ENCODE measurements around the gene EDAR.

The EDAR gene

DNA sequence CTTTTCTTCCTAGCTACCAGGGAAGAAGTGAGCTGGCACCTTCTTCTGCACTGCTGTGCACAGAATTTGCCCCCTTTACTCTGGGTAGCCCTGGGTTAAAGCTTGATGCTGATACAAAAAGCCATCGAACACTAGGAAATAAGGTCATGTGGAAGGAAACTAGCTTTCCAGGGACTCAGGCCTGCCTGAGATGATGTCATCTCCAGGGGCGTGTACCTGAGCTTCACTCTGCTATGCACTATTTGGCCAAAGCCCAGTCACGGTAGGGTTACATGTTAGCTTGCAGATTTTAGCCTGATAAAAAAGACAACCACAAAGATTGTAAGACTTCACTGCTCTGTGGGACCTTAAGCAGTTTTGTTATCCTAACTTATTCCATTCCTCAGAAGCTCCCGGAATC, 20.4 kb downstream of the EDAR start:
- TF ChIP-seq SIN3A (IDR thresholded peaks at IDR 0.05; ENCODE audit: borderline replicate concordance, insufficient read depth, low read length): no peak
- no peak for TF ChIP-seq POLR2AphosphoS5 (IDR thresholded peaks at IDR 0.05; ENCODE audit: low read depth, low read length)
- TF ChIP-seq FOXP2 (optimal IDR thresholded peaks at IDR 0.05; ENCODE audit: borderline replicate concordance, extremely low read depth, extremely low read length, insufficient read depth): no peak
- TF ChIP-seq TAF1 (IDR thresholded peaks at IDR 0.05; ENCODE audit: borderline replicate concordance, insufficient read depth, low read length): no peak
- TF ChIP-seq, protein P1, sequence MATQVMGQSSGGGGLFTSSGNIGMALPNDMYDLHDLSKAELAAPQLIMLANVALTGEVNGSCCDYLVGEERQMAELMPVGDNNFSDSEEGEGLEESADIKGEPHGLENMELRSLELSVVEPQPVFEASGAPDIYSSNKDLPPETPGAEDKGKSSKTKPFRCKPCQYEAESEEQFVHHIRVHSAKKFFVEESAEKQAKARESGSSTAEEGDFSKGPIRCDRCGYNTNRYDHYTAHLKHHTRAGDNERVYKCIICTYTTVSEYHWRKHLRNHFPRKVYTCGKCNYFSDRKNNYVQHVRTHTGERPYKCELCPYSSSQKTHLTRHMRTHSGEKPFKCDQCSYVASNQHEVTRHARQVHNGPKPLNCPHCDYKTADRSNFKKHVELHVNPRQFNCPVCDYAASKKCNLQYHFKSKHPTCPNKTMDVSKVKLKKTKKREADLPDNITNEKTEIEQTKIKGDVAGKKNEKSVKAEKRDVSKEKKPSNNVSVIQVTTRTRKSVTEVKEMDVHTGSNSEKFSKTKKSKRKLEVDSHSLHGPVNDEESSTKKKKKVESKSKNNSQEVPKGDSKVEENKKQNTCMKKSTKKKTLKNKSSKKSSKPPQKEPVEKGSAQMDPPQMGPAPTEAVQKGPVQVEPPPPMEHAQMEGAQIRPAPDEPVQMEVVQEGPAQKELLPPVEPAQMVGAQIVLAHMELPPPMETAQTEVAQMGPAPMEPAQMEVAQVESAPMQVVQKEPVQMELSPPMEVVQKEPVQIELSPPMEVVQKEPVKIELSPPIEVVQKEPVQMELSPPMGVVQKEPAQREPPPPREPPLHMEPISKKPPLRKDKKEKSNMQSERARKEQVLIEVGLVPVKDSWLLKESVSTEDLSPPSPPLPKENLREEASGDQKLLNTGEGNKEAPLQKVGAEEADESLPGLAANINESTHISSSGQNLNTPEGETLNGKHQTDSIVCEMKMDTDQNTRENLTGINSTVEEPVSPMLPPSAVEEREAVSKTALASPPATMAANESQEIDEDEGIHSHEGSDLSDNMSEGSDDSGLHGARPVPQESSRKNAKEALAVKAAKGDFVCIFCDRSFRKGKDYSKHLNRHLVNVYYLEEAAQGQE (IDR thresholded peaks at IDR 0.05; ENCODE audit: insufficient read depth in 1 of 2, low read depth in 2 of 2, low read length in 2 of 2): no peak

DNA sequence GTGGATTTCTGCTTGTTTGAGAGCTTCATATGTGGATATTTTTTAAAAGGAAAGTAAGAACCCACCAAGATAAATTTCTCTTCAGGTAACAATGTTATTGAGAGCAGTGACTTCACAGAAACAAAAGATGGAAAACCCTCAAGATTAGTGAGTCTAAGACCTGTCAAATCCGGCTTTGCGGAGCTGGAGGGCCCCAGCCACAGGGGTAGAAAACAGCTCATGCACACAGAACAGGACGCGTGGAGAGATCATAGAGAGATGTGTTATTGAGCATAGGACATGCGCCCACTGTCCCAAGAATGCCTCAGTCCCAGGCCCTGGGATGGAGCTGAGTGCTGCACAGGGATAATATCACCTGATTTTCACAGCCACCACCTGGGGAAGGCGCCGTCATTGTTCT, 21.3 kb downstream of the EDAR start:
- no peak for TF ChIP-seq TAF1 (IDR thresholded peaks at IDR 0.05; ENCODE audit: borderline replicate concordance, insufficient read depth, low read length)
- no peak for TF ChIP-seq FOXP2 (optimal IDR thresholded peaks at IDR 0.05; ENCODE audit: borderline replicate concordance, extremely low read depth, extremely low read length, insufficient read depth)
- TF ChIP-seq POLR2AphosphoS5 (IDR thresholded peaks at IDR 0.05; ENCODE audit: low read depth, low read length): no peak
- TF ChIP-seq SIN3A (IDR thresholded peaks at IDR 0.05; ENCODE audit: borderline replicate concordance, insufficient read depth, low read length): no peak
- TF ChIP-seq, protein P1 (IDR thresholded peaks at IDR 0.05; ENCODE audit: insufficient read depth in 1 of 2, low read depth in 2 of 2, low read length in 2 of 2): no peak

DNA sequence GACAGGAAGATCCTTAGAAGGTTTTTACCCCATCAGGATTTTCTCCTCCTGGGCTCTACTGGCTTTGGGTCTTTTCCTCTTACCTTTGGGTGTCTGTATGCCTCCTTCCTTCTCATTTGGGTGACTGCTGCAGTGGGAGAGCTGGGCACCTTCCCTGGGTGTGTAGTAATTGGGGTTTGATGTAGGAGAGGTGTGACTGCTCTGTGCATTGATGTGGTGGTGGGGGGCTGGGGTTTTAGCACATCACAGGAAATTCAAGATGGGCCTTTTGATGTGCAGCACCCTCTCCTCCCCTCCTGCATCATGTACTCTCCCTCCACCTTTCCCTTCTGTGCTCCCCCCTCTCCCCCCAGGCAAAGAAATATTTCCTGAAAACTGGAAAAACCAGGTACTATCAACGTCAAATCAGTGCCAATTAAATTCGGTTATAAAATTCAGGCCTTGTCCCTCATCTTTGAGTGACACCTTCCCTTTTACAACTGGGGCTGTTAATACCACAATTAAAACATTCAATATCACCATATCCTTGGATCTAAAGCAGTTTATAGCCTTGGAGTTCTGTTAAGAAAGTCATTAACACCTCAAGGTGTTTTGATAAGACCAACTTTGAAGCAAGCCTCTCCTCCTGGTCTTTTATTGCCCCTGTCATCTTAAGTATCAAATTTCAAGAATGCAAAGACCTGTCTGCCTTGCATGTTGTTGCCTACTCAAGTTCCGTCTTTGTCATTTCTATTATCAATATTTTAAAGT, 23.3 kb downstream of the EDAR start:
- TF ChIP-seq TAF1 (IDR thresholded peaks at IDR 0.05; ENCODE audit: borderline replicate concordance, insufficient read depth, low read length): no peak
- TF ChIP-seq, protein P1 (IDR thresholded peaks at IDR 0.05; ENCODE audit: insufficient read depth in 1 of 2, low read depth in 2 of 2, low read length in 2 of 2): no peak
- no peak for TF ChIP-seq SIN3A (IDR thresholded peaks at IDR 0.05; ENCODE audit: borderline replicate concordance, insufficient read depth, low read length)
- TF ChIP-seq FOXP2 (optimal IDR thresholded peaks at IDR 0.05; ENCODE audit: borderline replicate concordance, extremely low read depth, extremely low read length, insufficient read depth): no peak
- no peak for TF ChIP-seq POLR2AphosphoS5 (IDR thresholded peaks at IDR 0.05; ENCODE audit: low read depth, low read length)

DNA sequence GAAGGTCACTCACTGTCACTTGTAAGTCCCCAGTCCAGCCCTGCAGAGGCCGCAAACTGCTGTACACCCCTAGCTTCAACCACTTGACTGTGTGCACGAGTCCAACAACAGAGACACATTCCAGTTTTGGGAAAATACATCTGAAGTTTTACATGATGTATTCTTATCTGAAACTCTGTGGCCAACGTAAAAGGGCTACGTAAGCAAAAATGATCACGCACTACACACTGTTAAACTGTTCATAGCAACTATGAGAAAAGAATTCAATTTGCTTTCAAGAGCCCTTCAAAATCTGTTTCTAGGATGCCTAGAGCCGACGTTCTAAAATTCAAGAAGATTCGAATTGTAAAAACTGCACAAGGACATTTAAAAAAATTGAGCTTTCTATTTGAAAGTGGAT, 26.0 kb downstream of the EDAR start:
- TF ChIP-seq SIN3A (IDR thresholded peaks at IDR 0.05; ENCODE audit: borderline replicate concordance, insufficient read depth, low read length) (no peak), TAF1 (IDR thresholded peaks at IDR 0.05; ENCODE audit: borderline replicate concordance, insufficient read depth, low read length) (no peak), FOXP2 (optimal IDR thresholded peaks at IDR 0.05; ENCODE audit: borderline replicate concordance, extremely low read depth, extremely low read length, insufficient read depth) (no peak), POLR2AphosphoS5 (IDR thresholded peaks at IDR 0.05; ENCODE audit: low read depth, low read length) (no peak)
- TF ChIP-seq, protein P1 (IDR thresholded peaks at IDR 0.05; ENCODE audit: insufficient read depth in 1 of 2, low read depth in 2 of 2, low read length in 2 of 2): no peak
